Brain microvascular endothelial cell (primary cell): ENCODE measurements around the gene CCDC60.

Experiments used
- DNase-seq: peaks from one replicate; pipeline ENCODE4 v3.0.0-alpha.2; 2020
- H3K27ac ChIP-seq: fragments of 250-450 bp; sonication (Bioruptor Pico); 2 replicates; pipeline ENCODE4 v1.5.1; 2020; ENCODE audit warnings: mild to moderate bottlenecking, moderate library complexity
- H3K27me3 ChIP-seq: fragments of 250-450 bp; sonication (Bioruptor Pico); replicated peaks from 2 replicates; pipeline ENCODE4 v1.5.1; 2020; ENCODE audit warnings: mild to moderate bottlenecking
- H3K36me3 ChIP-seq: fragments of 250-450 bp; sonication (Bioruptor Pico); replicated peaks from 2 replicates; pipeline ENCODE4 v1.5.1; 2020; ENCODE audit warnings: mild to moderate bottlenecking
- H3K4me3 ChIP-seq: 2 replicates; pipeline ENCODE4 v1.5.1; 2011; ENCODE audit warnings: low read depth, mild to moderate bottlenecking, control low read depth, low read length, moderate library complexity
- CTCF ChIP-seq: IDR thresholded peaks from 2 replicates; pipeline ENCODE4 v1.5.1; 2011; ENCODE audit warnings: low read depth, mild to moderate bottlenecking, moderate library complexity, low read length, control low read depth, inconsistent platforms; ENCODE audit errors: missing control alignments
- in situ Hi-C: cut with HindIII; loops from 2 replicates; pipeline ENCODE4 v1.10.0; 2017; ENCODE audit warnings: low sequenced_read_pairs, low pct_ligation_motif_present

Gene CCDC60

GRCh38 chr12:119425623-119426022 lies 91.1 kb downstream of the CCDC60 start:
- no peak for TF ChIP-seq CTCF
- Histone ChIP-seq H3K36me3 (no peaks in the 10 kb centered on the region), H3K27ac (no peak overlapping the region), H3K4me3 (no peak overlapping the region), H3K27me3 (no peaks in the 10 kb centered on the region)
- in situ Hi-C loops, result no loop called here
- DNase-seq, result no peak

- H3K4me3 ChIP-seq, result no peak overlapping the region
- no peaks in the 10 kb centered on the region for H3K36me3 ChIP-seq
- in situ Hi-C loops, result no loop called here
- H3K27ac ChIP-seq, result no peak overlapping the region
- H3K27me3 ChIP-seq, result no peaks in the 10 kb centered on the region
- DNase-seq, result no peak
- TF ChIP-seq CTCF, result no peak
Observed at GRCh38 chr12:119431151-119431550, 96.6 kb downstream of the CCDC60 start.

GRCh38 chr12:119432949-119433348 lies 98.4 kb downstream of the CCDC60 start:
- in situ Hi-C loops, result no loop called here
- H3K4me3 ChIP-seq, result no peak overlapping the region
- no peak for TF ChIP-seq CTCF
- DNase-seq, result no peak
- no peak overlapping the region for H3K27ac ChIP-seq
- H3K36me3 ChIP-seq, result no peaks in the 10 kb centered on the region
- no peaks in the 10 kb centered on the region for H3K27me3 ChIP-seq

GRCh38 chr12:119440803-119441360 lies 106.4 kb downstream of the CCDC60 start:
- H3K27me3 ChIP-seq, result no peaks in the 10 kb centered on the region
- no peak for DNase-seq
- in situ Hi-C loops, result no loop called here
- no peak overlapping the region for H3K27ac ChIP-seq
- no peak overlapping the region for H3K4me3 ChIP-seq
- no peaks in the 10 kb centered on the region for H3K36me3 ChIP-seq
- no peak for TF ChIP-seq CTCF

- H3K27me3 ChIP-seq, result no peaks in the 10 kb centered on the region
- TF ChIP-seq CTCF, result peak; percentile 61
- peak; percentile 5 for DNase-seq
- no peaks in the 10 kb centered on the region for H3K36me3 ChIP-seq
- in situ Hi-C loops, result no loop called here
- no peak overlapping the region for H3K27ac ChIP-seq
- H3K4me3 ChIP-seq, result no peak overlapping the region
Observed at GRCh38 chr12:119444462-119445044, 110.0 kb downstream of the CCDC60 start.

- Histone ChIP-seq H3K36me3 (no peaks in the 10 kb centered on the region), H3K27ac (no peak overlapping the region), H3K4me3 (no peak overlapping the region), H3K27me3 (no peaks in the 10 kb centered on the region)
- in situ Hi-C loops, result no loop called here
- DNase-seq, result no peak
- TF ChIP-seq CTCF, result no peak
Observed at GRCh38 chr12:119446459-119446858, 111.9 kb downstream of the CCDC60 start.
